ENCODE results near the gene RFXANK.

RFXANK gene

DNA sequence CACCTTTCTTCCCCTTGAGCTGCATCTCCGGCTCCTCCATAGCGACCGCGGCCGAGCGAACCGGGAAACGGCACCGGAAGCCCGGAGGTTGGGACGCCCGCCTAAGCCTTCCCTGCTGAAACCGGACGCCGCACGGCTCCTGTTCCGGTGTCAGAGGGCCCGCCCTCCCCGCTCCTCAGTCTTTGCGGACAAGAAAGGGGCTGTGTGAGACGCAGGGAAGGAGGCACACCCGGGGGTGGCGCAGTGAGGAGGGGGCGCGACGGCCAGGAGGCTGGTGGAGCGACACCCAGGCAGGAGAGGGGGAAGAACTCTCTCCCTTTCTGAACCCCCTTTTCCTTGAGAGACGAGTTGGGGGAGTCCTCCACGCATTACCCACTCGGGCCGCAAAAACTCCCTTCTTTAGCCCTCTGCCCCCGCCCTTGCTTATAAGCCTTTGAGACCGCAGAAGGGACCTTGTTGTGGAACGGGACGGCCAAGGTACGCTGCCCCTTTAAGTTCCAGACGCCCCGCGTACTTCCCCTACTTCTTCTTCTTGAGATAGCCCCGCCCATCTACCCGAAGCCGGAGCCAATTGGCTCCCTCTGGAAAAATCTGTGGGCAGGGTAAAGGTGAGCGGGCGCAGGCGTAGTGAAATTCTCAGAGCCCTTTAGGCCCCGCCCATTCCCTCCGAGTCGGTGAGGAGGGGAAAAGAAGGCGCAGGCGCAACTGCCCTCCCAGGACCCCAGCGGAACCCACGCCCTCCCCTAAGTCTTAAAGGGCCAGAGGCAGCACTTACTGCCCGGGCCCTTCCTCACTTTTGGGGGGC is at the start of gene RFXANK, which contains the start of gene BORCS8 (continued):
- TF ChIP-seq ZNF521 (tag by site-specific recombination; IDR thresholded peaks at IDR 0.05) (no peak), ZNF223 (tag by site-specific recombination; IDR thresholded peaks at IDR 0.05) (no peak), IKZF3 (tag by site-specific recombination; IDR thresholded peaks at IDR 0.05) (no peak), KLF16 (tag by site-specific recombination; IDR thresholded peaks at IDR 0.05) (peak; percentile 88), ZSCAN23 (tag by site-specific recombination; IDR thresholded peaks at IDR 0.05) (peak; percentile 61; the same call in 1 of the 2 replicates), ZNF692 (tag by site-specific recombination; IDR thresholded peaks at IDR 0.05) (peak; percentile 99), ZBTB8A (tag by site-specific recombination; IDR thresholded peaks at IDR 0.05) (peak; percentile 83), KLF7 (tag by site-specific recombination; IDR thresholded peaks at IDR 0.05; ENCODE audit: borderline replicate concordance) (0 out of 2 replicates have a peak, but pooled peaks have one; percentile 69), ZSCAN5A (tag by site-specific recombination; IDR thresholded peaks at IDR 0.05) (no peak), ZNF600 (tag by site-specific recombination; IDR thresholded peaks at IDR 0.05) (peak; percentile 78; the same call in 1 of the 2 replicates), ZNF561 (tag by site-specific recombination; IDR thresholded peaks at IDR 0.05; ENCODE audit: borderline replicate concordance) (peak; percentile 83; the same call in 1 of the 2 replicates), ZNF423 (tag by site-specific recombination; IDR thresholded peaks at IDR 0.05) (no peak), ZNF24 (tag by site-specific recombination; IDR thresholded peaks at IDR 0.05) (peak; percentile 79), YY1 (tag by site-specific recombination; IDR thresholded peaks at IDR 0.05) (peak; percentile 76), WT1 (tag by site-specific recombination; IDR thresholded peaks at IDR 0.05) (peak; percentile 54), ZNF776 (tag by site-specific recombination; IDR thresholded peaks at IDR 0.05; ENCODE audit: borderline replicate concordance) (no peak), ZNF19 (tag by site-specific recombination; IDR thresholded peaks at IDR 0.05; ENCODE audit: low read depth) (no peak), ZBTB21 (tag by site-specific recombination; IDR thresholded peaks at IDR 0.05) (peak; percentile 32; the same call in 1 of the 2 replicates), ZNF175 (tag by site-specific recombination; IDR thresholded peaks at IDR 0.05) (no peak), SP7 (tag by site-specific recombination; IDR thresholded peaks at IDR 0.05) (peak; percentile 79), ZBTB7A (tag by site-specific recombination; IDR thresholded peaks at IDR 0.05; ENCODE audit: low read depth) (peak; percentile 84; the same call in 1 of the 2 replicates), ZFP69B (tag by site-specific recombination; IDR thresholded peaks at IDR 0.05) (peak; percentile 98)
- TF ChIP-seq, protein P1, sequence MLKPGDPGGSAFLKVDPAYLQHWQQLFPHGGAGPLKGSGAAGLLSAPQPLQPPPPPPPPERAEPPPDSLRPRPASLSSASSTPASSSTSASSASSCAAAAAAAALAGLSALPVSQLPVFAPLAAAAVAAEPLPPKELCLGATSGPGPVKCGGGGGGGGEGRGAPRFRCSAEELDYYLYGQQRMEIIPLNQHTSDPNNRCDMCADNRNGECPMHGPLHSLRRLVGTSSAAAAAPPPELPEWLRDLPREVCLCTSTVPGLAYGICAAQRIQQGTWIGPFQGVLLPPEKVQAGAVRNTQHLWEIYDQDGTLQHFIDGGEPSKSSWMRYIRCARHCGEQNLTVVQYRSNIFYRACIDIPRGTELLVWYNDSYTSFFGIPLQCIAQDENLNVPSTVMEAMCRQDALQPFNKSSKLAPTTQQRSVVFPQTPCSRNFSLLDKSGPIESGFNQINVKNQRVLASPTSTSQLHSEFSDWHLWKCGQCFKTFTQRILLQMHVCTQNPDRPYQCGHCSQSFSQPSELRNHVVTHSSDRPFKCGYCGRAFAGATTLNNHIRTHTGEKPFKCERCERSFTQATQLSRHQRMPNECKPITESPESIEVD (tag by site-specific recombination; IDR thresholded peaks at IDR 0.05) = no peak
- TF ChIP-seq, protein P2, sequence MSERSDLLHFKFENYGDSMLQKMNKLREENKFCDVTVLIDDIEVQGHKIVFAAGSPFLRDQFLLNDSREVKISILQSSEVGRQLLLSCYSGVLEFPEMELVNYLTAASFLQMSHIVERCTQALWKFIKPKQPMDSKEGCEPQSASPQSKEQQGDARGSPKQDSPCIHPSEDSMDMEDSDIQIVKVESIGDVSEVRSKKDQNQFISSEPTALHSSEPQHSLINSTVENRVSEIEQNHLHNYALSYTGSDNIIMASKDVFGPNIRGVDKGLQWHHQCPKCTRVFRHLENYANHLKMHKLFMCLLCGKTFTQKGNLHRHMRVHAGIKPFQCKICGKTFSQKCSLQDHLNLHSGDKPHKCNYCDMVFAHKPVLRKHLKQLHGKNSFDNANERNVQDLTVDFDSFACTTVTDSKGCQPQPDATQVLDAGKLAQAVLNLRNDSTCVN (tag by site-specific recombination; optimal IDR thresholded peaks at IDR 0.05) = peak; percentile 36
- TF ChIP-seq, protein P3, sequence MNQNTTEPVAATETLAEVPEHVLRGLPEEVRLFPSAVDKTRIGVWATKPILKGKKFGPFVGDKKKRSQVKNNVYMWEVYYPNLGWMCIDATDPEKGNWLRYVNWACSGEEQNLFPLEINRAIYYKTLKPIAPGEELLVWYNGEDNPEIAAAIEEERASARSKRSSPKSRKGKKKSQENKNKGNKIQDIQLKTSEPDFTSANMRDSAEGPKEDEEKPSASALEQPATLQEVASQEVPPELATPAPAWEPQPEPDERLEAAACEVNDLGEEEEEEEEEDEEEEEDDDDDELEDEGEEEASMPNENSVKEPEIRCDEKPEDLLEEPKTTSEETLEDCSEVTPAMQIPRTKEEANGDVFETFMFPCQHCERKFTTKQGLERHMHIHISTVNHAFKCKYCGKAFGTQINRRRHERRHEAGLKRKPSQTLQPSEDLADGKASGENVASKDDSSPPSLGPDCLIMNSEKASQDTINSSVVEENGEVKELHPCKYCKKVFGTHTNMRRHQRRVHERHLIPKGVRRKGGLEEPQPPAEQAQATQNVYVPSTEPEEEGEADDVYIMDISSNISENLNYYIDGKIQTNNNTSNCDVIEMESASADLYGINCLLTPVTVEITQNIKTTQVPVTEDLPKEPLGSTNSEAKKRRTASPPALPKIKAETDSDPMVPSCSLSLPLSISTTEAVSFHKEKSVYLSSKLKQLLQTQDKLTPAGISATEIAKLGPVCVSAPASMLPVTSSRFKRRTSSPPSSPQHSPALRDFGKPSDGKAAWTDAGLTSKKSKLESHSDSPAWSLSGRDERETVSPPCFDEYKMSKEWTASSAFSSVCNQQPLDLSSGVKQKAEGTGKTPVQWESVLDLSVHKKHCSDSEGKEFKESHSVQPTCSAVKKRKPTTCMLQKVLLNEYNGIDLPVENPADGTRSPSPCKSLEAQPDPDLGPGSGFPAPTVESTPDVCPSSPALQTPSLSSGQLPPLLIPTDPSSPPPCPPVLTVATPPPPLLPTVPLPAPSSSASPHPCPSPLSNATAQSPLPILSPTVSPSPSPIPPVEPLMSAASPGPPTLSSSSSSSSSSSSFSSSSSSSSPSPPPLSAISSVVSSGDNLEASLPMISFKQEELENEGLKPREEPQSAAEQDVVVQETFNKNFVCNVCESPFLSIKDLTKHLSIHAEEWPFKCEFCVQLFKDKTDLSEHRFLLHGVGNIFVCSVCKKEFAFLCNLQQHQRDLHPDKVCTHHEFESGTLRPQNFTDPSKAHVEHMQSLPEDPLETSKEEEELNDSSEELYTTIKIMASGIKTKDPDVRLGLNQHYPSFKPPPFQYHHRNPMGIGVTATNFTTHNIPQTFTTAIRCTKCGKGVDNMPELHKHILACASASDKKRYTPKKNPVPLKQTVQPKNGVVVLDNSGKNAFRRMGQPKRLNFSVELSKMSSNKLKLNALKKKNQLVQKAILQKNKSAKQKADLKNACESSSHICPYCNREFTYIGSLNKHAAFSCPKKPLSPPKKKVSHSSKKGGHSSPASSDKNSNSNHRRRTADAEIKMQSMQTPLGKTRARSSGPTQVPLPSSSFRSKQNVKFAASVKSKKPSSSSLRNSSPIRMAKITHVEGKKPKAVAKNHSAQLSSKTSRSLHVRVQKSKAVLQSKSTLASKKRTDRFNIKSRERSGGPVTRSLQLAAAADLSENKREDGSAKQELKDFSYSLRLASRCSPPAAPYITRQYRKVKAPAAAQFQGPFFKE (tag by site-specific recombination; IDR thresholded peaks at IDR 0.05; ENCODE audit: borderline replicate concordance) = no peak
- TF ChIP-seq, protein P4, sequence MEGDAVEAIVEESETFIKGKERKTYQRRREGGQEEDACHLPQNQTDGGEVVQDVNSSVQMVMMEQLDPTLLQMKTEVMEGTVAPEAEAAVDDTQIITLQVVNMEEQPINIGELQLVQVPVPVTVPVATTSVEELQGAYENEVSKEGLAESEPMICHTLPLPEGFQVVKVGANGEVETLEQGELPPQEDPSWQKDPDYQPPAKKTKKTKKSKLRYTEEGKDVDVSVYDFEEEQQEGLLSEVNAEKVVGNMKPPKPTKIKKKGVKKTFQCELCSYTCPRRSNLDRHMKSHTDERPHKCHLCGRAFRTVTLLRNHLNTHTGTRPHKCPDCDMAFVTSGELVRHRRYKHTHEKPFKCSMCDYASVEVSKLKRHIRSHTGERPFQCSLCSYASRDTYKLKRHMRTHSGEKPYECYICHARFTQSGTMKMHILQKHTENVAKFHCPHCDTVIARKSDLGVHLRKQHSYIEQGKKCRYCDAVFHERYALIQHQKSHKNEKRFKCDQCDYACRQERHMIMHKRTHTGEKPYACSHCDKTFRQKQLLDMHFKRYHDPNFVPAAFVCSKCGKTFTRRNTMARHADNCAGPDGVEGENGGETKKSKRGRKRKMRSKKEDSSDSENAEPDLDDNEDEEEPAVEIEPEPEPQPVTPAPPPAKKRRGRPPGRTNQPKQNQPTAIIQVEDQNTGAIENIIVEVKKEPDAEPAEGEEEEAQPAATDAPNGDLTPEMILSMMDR (tag by site-specific recombination; IDR thresholded peaks at IDR 0.05) = peak; percentile 18; the same call in 1 of the 2 replicates

Data from HEK293 (cell line).